ENCODE results near the gene HINT1. TPM values are rescaled to one million over a fixed set of nuclear protein-coding genes. Genes with fewer than 3 reads are reported as not detected.
A peak's percentile ranks its signal among the peaks of the same experiment; 100 is the strongest.

The HINT1 gene
- total RNA-seq, 2 donors from 2014 or later, result 116 to 164 TPM

DNA sequence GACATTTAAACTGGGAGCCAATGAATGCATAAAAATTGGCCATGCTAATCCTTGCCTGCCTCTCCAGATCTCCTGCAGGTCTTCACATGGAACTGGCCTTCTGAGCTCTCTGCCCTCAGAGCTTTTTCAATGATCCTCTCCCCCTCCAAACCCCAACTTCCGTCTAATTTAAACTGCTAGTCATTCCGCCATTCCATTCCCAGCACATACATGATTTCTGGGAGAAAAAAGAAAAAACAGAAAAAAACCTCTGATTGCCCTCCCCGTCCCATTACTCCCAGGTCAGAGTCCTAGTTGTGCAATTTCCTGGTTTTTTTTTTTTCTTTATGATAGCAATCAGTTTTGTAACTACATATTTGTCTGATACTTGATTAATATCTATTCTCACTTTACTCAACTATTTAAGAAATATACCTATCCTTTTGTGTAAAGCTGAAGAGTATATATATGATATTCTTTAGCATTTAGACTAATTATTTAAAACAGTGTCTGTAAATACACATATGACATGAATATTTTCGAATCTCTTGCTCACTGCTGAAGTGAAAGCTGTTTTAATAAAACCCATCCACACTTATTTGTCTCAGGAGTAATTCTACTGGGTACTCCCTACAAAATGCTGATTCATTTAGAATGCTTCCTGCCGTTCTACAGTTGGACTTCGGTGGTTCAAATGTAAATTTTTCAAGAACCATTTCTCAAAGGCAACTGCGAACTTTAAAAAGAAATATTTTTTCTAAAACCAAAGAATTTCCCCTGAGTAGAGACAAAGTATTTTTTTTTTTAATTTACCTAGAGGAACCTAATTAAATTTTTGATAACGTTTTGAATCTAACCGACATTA, 1.6 kb downstream of the HINT1 start:
- Histone ChIP-seq H3K4me3 (peak overlapping the region; percentile 85 to 86), H3K9me3 (no peaks in the 10 kb centered on the region), H3K27ac (peak overlapping the region; percentile 96), H3K4me1 (peaks cover 0 to 19% of the 10 kb centered on the region in 2 donors), H3K36me3 (peaks cover 39% of the 10 kb centered on the region), H3K27me3 (no peaks in the 10 kb centered on the region)
- TF ChIP-seq, protein P1, sequence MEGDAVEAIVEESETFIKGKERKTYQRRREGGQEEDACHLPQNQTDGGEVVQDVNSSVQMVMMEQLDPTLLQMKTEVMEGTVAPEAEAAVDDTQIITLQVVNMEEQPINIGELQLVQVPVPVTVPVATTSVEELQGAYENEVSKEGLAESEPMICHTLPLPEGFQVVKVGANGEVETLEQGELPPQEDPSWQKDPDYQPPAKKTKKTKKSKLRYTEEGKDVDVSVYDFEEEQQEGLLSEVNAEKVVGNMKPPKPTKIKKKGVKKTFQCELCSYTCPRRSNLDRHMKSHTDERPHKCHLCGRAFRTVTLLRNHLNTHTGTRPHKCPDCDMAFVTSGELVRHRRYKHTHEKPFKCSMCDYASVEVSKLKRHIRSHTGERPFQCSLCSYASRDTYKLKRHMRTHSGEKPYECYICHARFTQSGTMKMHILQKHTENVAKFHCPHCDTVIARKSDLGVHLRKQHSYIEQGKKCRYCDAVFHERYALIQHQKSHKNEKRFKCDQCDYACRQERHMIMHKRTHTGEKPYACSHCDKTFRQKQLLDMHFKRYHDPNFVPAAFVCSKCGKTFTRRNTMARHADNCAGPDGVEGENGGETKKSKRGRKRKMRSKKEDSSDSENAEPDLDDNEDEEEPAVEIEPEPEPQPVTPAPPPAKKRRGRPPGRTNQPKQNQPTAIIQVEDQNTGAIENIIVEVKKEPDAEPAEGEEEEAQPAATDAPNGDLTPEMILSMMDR (IDR thresholded peaks at IDR 0.05), result no peak
- DNase-seq (ENCODE audit: low spot score), result no peak

DNA sequence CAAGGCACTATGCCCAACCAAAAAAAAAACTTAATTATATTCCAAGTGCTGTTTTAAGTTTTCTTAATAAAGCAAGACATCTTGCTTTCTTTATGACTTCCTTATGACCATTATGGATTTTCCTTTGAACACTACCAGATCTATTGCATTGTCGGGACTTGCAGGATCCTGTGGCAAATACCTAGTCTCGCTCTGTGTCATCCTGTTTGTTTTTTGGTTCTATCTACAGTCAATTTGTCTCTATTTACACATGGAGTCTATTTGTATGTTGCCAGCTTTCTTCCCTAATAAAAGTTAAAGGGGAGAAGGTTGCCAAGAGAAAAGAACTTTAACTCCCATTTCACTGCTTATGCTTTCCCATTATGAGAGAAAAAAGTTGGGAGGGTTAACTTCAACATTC, 4.9 kb downstream of the HINT1 start:
- TF ChIP-seq, protein P1 (IDR thresholded peaks at IDR 0.05), result no peak
- peaks cover 48% of the 10 kb centered on the region for H3K36me3 ChIP-seq
- H3K27me3 ChIP-seq, result no peaks in the 10 kb centered on the region

DNA sequence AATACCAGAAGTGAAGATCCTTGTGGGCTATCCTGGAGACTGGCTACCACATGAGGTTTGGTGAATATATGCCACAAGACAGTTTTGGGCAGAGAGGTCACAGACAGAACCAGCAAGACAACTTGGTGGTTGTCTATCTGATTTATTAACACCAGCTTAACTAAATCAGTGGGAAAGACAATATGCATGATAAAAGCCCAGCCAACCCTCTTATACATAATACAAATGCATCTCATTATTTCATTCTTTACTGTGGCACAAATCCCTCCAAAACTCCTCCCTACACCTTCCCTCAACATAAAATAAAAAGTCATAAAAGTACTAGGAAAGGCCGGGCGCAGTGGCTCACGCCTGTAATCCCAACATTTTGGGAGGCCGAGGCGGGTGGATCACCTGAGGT, 8.1 kb downstream of the HINT1 start:
- TF ChIP-seq, protein P1 (IDR thresholded peaks at IDR 0.05), result no peak
- H3K9me3 ChIP-seq, result no peaks in the 10 kb centered on the region
- H3K4me3 ChIP-seq, result no peak overlapping the region
- H3K27me3 ChIP-seq, result no peaks in the 10 kb centered on the region
- H3K36me3 ChIP-seq, result peaks cover 40% of the 10 kb centered on the region
- H3K4me1 ChIP-seq, result no peaks in the 10 kb centered on the region
- H3K27ac ChIP-seq, result no peak overlapping the region
- no peak for DNase-seq (ENCODE audit: low spot score)

More for the DNA sequence above, 4.9 kb downstream of the HINT1 start:
- Histone ChIP-seq H3K4me3 (no peak overlapping the region), H3K4me1 (peaks cover 0 to 13% of the 10 kb centered on the region in 2 donors), H3K27ac (no peak overlapping the region), H3K9me3 (no peaks in the 10 kb centered on the region)
- DNase-seq (ENCODE audit: low spot score), result no peak

DNA sequence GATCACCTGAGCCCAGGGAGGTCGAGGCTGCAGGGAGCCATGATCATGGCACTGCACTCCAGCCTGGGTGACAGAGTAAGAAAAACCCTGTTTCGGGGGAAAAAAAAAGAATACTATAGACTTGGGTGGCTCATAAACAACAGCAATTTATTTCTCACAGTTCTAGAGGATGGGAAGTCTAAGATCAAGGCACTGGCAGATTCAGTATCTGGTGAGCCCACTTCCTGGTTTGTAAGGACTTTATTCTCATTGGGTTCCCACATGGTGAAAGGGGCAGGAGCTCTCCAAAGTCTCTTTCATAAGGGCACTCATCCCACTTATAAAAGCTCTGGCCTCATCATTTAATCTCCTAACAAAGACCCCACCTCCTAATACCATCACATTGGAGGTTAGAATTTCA, 8.7 kb downstream of the HINT1 start:
- no peak overlapping the region for H3K4me3 ChIP-seq
- no peaks in the 10 kb centered on the region for H3K27me3 ChIP-seq
- no peaks in the 10 kb centered on the region for H3K9me3 ChIP-seq
- H3K4me1 ChIP-seq, result no peaks in the 10 kb centered on the region
- TF ChIP-seq, protein P1 (IDR thresholded peaks at IDR 0.05), result no peak
- peaks cover 35% of the 10 kb centered on the region for H3K36me3 ChIP-seq
- no peak for DNase-seq (ENCODE audit: low spot score)
- no peak overlapping the region for H3K27ac ChIP-seq

DNA sequence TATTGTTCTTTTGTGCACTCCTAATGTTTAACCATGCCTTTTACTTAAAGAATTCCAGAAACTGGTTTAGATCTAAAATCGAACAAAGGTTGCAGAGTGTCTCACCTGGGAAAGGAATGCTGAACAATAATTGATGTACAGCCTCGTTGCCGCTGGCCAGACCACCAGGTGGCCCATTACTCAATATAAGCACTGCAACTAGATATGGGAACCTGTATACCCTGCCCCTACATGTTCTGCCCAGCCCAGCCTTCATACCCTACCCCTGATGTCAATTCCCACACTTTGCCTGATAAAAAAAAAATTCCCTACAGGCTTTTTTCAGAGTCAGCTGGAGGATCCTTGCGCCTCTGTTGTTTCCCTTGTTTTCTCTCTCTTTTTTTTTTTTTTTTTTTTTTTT, 13.8 kb downstream of the HINT1 start:
- no peaks in the 10 kb centered on the region for H3K27me3 ChIP-seq
- TF ChIP-seq, protein P1 (IDR thresholded peaks at IDR 0.05), result no peak
- H3K36me3 ChIP-seq, result no peaks in the 10 kb centered on the region
- no peaks in the 10 kb centered on the region for H3K9me3 ChIP-seq
- H3K27ac ChIP-seq, result no peak overlapping the region
- no peaks in the 10 kb centered on the region for H3K4me1 ChIP-seq
- DNase-seq (ENCODE audit: low spot score), result no peak
- no peak overlapping the region for H3K4me3 ChIP-seq
